DOHH2 (cell line): ENCODE results near the gene IL16.
"Not testable (repeated sequence)": the region's sequence is repeated elsewhere in the genome, so short reads cannot be mapped to it uniquely, and the experiment has no call there.

ENCODE experiments used
- H3F3A ChIP-seq: fragments of 200-600 bp; sonication (generic), shearing (Covaris generic); 2 replicates; pipeline ENCODE4 v1.6.0; 2016; ENCODE audit warnings: antibody characterized with exemption, mild to moderate bottlenecking; ENCODE audit not compliant: control insufficient read depth, insufficient read depth
- H3K27ac ChIP-seq: fragments of 200-600 bp; sonication (generic); 2 replicates; pipeline ENCODE4 v1.5.1; 2014; ENCODE audit warnings: low read depth, mild to moderate bottlenecking, low read length, moderate library complexity
- H3K27me3 ChIP-seq: fragments of 200-600 bp; sonication (generic); 2 replicates; pipeline ENCODE4 v1.6.1; 2014; ENCODE audit warnings: mild to moderate bottlenecking, low read length, mixed read lengths; ENCODE audit not compliant: control insufficient read depth
- H3K36me3 ChIP-seq: fragments of 200-600 bp; sonication (generic); 2 replicates; pipeline ENCODE4 v1.6.1; 2014; ENCODE audit warnings: mild to moderate bottlenecking, low read length, moderate library complexity, mixed read lengths; ENCODE audit not compliant: control insufficient read depth
- H3K4me1 ChIP-seq: fragments of 200-600 bp; sonication (generic); 2 replicates; pipeline ENCODE4 v1.6.1; 2014; ENCODE audit warnings: mild to moderate bottlenecking, low read length, mixed read lengths; ENCODE audit not compliant: control insufficient read depth
- H3K4me2 ChIP-seq: fragments of 200-600 bp; sonication (generic); 2 replicates; pipeline ENCODE4 v1.6.0; 2014; ENCODE audit warnings: mild to moderate bottlenecking, low read length, moderate library complexity
- H3K4me3 ChIP-seq: fragments of 200-600 bp; sonication (generic); 2 replicates; pipeline ENCODE4 v1.5.1; 2014; ENCODE audit warnings: mild to moderate bottlenecking, low read length, mixed read lengths
- H3K79me2 ChIP-seq: fragments of 200-600 bp; sonication (generic); 2 replicates; pipeline ENCODE4 v1.6.1; 2014; ENCODE audit warnings: mild to moderate bottlenecking, low read length, mixed read lengths; ENCODE audit not compliant: control insufficient read depth
- H3K9me2 ChIP-seq: fragments of 200-600 bp; sonication (generic); replicated peaks from 2 replicates; pipeline ENCODE4 v1.6.1; 2014; ENCODE audit warnings: mild to moderate bottlenecking, low read length, mixed read lengths; ENCODE audit not compliant: control insufficient read depth
- H3K9me3 ChIP-seq: fragments of 200-600 bp; sonication (generic); 2 replicates; pipeline ENCODE4 v1.6.1; 2014; ENCODE audit warnings: antibody characterized with exemption, low read length, mixed read lengths; ENCODE audit not compliant: control insufficient read depth, insufficient read depth
- H4K20me1 ChIP-seq: fragments of 200-600 bp; sonication (generic); 2 replicates; pipeline ENCODE4 v1.6.0; 2014; ENCODE audit warnings: low read depth, mild to moderate bottlenecking, antibody characterized with exemption, low read length, moderate library complexity; ENCODE audit not compliant: control insufficient read depth, insufficient read depth
- CTCF ChIP-seq: fragments of 200-600 bp; sonication (generic); IDR thresholded peaks from one replicate; pipeline ENCODE4 v1.5.1; 2014; ENCODE audit warnings: antibody characterized with exemption, mild to moderate bottlenecking, low read depth, low read length; ENCODE audit not compliant: poor library complexity, severe bottlenecking
- EZH2phosphoT487 ChIP-seq: fragments of 200-600 bp; sonication (generic); IDR thresholded peaks from 2 replicates; pipeline ENCODE4 v1.6.1; 2017; ENCODE audit warnings: borderline replicate concordance, mild to moderate bottlenecking, antibody characterized with exemption, low read length, moderate library complexity, mixed read lengths

The IL16 gene

DNA sequence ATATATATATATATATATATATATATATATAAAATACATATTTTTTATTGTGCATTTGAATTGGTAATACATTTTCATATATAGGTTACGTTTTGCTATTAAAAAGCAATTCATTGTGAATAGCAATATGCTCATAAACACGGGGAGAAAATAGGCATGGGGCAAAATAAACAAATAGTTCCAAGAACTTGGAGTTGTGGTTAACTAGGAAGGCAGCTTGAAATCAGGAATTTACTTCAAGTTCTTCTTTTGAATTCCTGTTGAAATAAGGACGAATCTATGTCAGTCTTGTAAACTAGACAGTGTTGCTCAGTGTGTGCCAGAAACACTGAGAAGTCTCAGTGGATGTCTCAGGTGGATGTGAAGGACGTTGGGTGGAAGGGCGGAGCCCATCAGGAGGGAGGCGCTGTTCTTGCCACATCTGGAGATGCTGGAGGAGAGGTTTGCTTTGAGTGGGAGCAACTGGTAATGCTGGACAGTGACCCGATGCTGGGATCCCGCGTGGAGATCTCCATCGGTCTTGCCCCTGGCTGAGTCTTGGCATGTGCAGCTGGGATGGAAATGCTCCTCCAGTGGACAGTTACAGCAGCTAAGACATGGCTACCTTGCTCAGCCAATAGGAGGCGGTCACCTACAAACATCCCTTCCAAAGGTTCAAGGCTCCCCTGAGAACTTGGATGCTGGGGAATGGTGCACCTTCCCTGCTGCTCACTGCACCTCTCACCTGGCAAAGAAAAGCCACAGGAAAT lies 2.5 kb downstream of the IL16 start:
- no peaks in the 10 kb centered on the region for H3K27me3 ChIP-seq
- H4K20me1 ChIP-seq: no peaks in the 10 kb centered on the region
- H3K79me2 ChIP-seq: no peaks in the 10 kb centered on the region
- H3K9me2 ChIP-seq: no peaks in the 10 kb centered on the region
- H3K27ac ChIP-seq: no peak overlapping the region
- no peaks in the 10 kb centered on the region for H3F3A ChIP-seq
- no peak overlapping the region for H3K4me2 ChIP-seq
- no peak for TF ChIP-seq EZH2phosphoT487
- TF ChIP-seq CTCF: peak; percentile 10
- H3K9me3 ChIP-seq: no peaks in the 10 kb centered on the region
- H3K36me3 ChIP-seq: no peaks in the 10 kb centered on the region
- no peaks in the 10 kb centered on the region for H3K4me1 ChIP-seq
- H3K4me3 ChIP-seq: no peak overlapping the region

- no peaks in the 10 kb centered on the region for H4K20me1 ChIP-seq
- no peak overlapping the region for H3K4me2 ChIP-seq
- TF ChIP-seq CTCF: no peak
- TF ChIP-seq EZH2phosphoT487: no peak
- no peaks in the 10 kb centered on the region for H3K4me1 ChIP-seq
- no peaks in the 10 kb centered on the region for H3K79me2 ChIP-seq
- H3F3A ChIP-seq: no peaks in the 10 kb centered on the region
- no peak overlapping the region for H3K27ac ChIP-seq
- H3K27me3 ChIP-seq: no peaks in the 10 kb centered on the region
- no peak overlapping the region for H3K4me3 ChIP-seq
- H3K36me3 ChIP-seq: no peaks in the 10 kb centered on the region
- H3K9me3 ChIP-seq: no peaks in the 10 kb centered on the region
- H3K9me2 ChIP-seq: no peaks in the 10 kb centered on the region
These were observed 9.3 kb downstream of the IL16 start for GRCh38 chr15:81206018-81206417.

DNA sequence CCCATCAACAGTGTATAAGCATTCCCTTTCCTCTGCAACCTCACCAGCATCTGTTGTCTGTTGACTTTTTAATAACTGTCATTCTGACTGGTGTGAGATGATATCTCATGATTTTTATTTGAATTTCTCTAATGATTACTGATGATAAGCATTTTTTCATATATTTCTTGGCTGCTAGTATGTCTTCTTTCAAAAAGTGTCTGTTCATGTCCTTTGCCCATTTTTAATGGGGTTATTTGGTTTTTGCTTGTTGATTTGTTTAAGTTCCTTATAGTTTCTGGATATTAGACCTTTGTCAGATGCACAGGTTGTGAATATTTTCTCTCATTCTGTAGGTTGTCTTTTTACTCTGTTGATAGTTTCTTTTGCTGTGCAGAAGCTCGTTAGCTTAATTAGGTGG lies 11.3 kb downstream of the IL16 start:
- H4K20me1 ChIP-seq, H3K79me2 ChIP-seq, H3K9me2 ChIP-seq, H3K27ac ChIP-seq, H3K4me1 ChIP-seq, H3K36me3 ChIP-seq, H3K4me3 ChIP-seq, H3K9me3 ChIP-seq, H3K27me3 ChIP-seq, H3F3A ChIP-seq, H3K4me2 ChIP-seq: not testable (repeated sequence)

DNA sequence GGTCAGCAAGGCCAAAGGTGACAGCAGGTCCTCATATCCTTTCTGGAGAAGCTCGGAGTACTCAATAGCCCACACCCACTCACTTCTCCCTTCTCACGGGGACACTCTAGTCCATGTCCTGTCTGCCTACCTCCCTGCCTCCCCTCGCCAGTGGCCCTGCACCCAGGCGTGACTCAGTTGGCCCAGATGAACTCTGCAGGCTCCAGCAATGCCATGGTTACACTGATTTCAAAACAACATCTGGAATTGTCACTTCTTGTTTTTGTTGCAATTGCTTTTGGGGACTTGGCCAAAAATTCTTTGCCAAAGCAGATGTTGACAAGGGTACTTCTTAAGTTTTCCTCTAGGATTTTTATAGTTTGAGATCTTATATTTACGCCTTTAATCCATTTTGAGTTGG lies 13.0 kb downstream of the IL16 start:
- no peak overlapping the region for H3K27ac ChIP-seq

More for the DNA sequence above, 13.0 kb downstream of the IL16 start:
- H3K79me2 ChIP-seq: no peaks in the 10 kb centered on the region
- no peaks in the 10 kb centered on the region for H3K36me3 ChIP-seq
- no peaks in the 10 kb centered on the region for H3K9me3 ChIP-seq
- no peak overlapping the region for H3K4me3 ChIP-seq
- no peaks in the 10 kb centered on the region for H3F3A ChIP-seq
- H3K9me2 ChIP-seq: no peaks in the 10 kb centered on the region
- TF ChIP-seq CTCF (no peak), EZH2phosphoT487 (no peak)
- 0 out of 2 replicates have a peak, but pooled peaks cover 3% of the 10 kb centered on the region for H3K27me3 ChIP-seq
- no peaks in the 10 kb centered on the region for H3K4me1 ChIP-seq
- no peaks in the 10 kb centered on the region for H4K20me1 ChIP-seq
- H3K4me2 ChIP-seq: no peak overlapping the region
